GDM1 (cell line): ENCODE data around the gene COL4A6.

Experiments used
- DNase-seq: peaks from one replicate; lab custom pipeline; 2025; lab: John Stamatoyannopoulos, UW

Gene COL4A6

DNA sequence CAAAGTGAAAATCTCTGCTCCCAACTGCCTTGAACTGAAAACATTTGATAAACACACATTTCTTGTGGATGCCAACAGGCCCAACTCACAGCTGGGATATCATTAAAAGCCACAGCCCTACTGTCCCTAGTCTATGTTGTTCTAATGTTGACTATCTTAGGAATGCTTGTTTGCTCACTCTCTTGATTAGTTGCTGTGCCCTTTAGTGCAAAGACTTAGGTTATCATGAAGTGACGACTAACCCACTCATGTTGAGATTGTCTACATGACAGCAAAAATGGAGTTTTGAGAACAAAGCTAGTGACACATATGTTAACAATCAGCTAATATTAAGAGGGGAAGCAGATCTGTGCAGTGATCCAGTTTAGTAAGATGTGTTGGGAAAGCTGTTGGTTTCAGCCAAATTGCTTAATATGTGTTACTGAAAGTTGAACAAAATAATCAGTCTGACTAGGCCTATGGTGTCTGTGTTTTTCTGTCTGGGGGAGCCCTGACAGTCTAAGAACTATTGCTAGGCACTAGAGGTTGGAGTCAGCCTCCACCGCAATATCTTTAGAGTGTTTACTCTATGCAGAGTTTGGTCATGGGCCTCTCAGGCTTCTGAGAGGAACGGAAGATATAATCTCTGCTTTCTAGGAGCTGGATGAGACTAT lies 221.2 kb downstream of the COL4A6 start:
- DNase-seq = no peak

DNA sequence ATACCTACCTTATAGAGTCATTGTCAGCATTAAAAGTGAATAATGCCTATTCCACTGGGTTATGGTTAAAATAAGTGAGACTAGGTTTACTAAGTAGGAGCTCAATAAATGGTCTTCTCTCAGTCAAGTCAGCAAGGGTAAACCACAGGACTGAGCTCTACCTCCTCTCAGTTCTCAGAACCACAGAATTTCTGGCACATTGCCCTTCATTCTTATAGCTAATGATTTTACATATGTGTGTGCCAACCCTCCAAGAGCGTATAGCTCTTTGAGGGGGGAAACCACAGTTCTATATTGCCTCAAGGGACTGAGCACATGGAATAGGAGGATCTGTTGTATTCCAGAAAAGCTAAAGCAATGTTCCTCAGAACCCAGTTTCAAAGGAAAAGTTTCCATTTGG lies 221.8 kb downstream of the COL4A6 start:
- DNase-seq = no peak

DNA sequence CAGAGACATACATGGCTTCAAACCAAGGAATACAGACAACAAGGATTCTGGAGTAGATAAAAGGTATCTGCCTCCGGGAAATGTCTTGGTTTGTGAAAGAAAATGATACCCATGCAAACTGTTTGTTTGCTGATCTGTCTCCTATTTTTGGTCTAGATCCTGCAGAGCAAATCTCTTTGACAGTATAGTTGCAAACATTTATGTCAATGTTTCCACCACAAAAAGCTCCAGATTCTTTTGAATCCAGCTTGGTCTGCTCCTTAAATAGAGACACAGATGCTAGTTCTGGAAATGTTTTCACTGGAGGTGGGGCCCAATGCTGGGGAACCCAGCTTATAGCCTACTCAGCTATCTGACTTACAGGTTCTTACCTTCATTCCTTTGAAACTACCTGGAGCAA lies 226.9 kb downstream of the COL4A6 start:
- DNase-seq = no peak

DNA sequence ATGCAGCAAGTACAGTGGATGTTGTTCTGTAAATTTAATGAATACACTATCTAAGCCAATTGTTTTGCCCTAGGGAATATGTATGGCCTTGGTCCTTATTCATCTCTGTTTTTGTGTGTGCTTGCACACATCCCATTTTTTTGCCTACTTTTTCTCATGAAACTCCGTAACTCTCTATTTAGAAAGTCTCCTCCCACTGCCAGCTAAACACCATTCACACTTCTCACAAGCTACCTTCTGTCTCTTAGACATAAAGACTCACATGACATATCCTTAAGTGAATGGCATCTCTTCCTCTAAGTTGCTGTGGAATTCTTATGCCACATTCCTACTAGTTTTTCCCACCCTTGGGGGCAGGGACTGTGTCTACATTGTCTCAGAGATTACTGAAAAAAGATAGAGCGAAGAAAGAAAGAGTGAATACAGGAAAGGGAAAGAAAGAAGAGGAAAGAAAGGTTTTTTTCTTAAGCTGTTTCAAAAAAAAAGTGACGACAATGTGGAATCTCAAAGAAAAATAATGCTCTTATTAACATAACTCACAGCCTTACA lies 229.1 kb downstream of the COL4A6 start:
- DNase-seq = no peak

DNA sequence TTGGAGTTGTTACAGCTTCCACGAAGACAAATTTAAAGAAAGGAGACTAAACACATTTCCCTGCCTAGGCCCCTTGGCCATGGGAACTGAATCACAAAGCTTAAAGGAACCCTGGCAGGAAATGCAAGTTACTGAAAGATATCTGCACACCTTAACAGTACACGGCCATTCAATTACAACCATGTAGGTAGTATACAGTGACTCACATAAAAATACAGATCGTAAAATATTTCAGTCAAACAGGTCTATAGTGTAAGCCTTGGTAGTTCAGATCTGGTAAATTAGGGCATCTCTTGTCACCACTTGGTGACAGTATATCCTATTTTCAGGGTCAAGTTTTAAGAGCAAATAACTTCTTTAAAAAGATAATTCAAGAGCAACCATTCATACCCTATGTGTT lies 234.7 kb downstream of the COL4A6 start:
- DNase-seq = no peak

DNA sequence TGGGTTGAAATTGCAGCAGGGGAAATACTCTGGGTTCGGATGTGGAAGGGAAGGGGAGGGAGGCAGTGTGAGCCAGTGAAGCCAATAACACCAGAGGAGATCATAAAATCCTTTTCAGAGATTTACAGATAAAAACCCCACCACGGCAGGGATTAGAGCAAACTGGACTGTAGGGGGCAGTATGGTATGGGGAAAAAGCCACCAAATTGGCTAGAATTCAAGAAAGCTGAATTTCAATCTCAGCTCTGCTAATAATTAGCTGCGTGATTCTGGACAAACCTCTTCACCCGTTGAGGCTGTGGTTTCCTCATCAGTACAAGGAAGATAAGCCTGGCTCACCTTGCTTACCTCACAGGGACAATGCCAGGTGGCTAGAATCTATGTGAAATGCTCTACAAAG lies 238.5 kb downstream of the COL4A6 start:
- no peak for DNase-seq

DNA sequence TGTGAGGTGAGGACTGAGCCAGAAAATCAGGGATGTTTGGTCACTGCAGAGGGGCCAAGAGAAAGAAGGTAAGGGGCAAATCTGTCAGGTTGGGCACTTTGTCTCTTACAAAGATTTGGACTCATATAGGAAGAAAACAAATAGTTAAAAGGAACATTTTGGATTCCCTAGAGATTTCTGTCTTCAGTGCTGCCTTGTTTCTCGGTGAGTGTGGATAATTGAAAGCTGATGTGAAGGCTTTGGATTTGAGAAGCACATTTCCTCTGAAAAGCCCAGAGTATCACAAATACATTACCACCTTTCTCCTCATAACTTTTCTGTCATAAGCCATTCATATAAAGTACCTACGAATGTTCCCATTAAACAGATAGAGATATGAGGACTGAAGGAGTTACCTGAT lies 239.2 kb downstream of the COL4A6 start:
- DNase-seq = no peak

DNA sequence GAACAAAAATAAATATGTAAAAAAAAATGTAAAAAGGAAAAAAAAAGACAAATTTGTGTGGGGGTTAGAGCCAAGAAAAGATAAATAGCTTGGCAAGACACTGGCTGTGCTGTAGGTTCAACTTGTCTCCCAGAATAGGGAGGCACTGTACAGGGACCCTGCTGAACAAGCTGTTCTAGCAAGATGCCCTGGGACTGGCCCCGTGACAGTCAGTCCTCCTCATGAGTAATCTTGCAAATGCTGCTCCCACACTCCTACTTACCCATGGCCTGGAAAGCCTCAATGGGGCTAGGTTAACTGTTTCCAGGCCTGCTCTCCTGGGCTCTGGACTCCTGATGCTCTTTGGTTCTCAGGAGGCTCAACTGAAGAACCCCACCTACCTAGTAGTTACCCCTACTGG lies 239.8 kb downstream of the COL4A6 start:
- no peak for DNase-seq

DNA sequence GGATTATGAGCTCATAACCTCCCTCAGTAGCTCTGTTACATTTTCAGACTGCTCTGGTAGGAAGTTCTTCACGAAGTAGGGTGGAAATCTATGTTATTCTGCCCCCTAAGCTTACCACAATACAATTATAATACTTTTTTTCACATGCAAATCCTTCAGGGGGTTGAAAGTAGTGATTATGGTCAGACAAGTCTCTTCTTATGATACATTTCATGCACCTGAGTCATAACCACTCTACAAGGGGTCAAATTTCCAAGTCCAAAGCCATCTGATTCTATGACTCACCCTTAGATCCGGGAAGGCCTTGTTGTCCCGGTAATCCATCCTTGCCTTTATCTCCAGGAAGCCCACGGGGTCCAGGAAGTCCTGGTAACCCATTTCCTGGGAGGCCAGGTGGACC lies 251.4 kb downstream of the COL4A6 start:
- no peak for DNase-seq

DNA sequence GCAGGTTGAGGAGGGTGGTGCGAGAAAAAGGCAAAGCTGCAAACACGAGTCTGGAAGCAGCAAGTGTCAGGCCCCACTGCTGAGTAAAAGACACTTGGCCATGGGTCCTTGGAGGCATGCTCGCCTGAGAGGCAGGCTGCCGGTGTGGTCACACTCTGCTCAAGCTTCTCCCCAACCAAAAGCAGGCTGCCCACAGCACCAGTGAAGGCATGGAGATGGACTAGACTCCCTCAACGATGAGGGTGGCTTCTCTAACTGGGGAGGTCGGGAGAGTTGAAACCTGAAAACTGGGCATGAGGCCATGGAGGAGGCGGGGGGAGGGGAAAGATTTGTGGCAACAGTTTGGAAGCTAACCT lies 260.1 kb downstream of the COL4A6 start:
- DNase-seq = no peak

DNA sequence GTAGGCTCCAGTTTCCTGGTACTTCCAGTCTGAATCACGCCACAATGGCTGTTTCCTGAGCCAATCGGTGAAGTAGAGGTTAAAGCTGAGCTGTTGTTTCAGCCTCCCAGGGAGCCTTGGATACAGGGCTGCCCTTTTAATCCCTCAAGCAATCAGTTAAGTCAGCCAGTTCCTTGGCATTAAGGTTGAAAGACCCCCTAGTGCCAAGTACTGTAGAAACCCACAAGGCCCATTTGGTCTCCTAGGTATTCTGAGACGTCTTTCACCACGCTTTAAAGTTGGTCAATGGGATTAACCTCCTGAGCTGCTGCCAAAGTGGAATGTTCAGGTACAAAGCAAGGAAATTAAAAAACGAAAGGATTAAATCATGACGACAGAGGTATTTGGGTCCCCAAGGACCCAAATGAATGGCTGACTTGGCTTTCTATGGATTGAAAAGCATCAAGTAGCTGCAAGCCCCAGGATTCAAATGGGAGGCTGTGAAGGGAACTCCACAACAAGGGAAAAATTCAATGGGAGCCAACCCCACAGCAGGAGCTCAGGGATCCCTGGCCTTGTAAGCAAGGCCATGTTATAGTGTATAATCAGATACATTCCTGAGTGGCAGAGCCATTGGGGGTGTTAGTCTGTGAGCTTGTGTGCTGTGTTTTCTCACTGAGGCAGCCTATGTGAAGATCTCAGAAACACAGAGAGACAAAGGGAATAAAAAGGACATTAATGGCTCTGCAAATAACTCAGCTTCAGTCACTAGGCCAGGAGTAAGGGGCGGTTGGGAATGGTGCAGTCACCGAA lies 260.7 kb downstream of the COL4A6 start:
- DNase-seq = no peak

DNA sequence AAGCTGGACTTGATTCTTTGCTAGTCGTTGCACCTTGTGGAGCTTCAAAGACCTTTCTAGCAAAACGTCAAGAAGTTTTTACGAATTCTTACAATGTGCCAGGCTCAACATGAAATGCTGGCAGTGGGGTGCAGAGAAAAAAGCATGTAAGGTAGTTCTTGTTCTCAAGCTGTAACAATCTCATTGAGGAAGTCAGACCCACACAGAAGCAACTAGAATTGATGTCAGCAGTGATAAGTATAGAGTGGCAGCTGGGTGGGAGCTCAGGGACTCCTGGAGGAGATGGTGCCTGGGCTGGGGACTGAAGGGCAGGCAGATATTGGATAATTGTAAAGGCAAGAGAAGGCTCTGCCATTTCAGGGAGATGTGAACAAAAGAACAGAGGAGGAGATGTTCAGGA lies 264.3 kb downstream of the COL4A6 start:
- no peak for DNase-seq

DNA sequence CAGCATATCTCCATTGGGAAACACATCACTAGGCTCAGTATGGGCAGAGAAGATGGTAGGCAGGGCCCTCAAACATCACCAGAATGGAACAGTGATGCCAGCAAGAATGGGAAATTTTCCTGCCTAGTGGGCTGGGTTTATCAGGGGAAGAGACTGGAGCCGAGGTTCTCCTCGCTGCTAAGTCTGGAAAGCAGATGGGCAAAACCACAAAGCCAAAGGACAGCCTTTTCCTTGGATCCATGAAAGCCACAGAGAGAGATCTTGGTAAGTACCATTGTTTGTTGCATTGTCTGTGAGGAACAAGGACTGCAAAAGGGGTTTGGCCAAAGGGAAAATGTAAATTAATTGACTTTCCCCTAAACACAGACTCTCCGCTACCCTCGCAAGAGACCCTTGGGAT lies 266.6 kb downstream of the COL4A6 start:
- DNase-seq = no peak

DNA sequence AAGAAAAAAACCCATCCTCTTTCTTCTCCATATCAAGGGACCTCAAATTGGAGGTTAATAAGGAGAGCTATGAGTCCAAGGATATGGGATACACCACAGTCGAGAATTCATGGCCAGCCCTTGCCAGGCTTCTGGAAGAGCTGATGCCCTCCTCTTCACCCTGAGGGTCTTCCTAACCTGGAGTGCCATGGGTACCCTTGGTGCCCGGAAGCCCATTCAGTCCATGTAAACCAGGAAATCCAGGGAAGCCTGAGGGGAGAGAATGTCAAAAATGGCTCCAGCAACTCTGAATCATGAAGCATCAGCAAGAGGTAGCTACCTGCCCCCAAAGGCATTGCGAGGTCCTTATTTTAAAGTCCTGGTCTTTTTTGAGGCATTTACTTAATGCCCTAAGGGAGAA lies 268.5 kb downstream of the COL4A6 start:
- DNase-seq = no peak

DNA sequence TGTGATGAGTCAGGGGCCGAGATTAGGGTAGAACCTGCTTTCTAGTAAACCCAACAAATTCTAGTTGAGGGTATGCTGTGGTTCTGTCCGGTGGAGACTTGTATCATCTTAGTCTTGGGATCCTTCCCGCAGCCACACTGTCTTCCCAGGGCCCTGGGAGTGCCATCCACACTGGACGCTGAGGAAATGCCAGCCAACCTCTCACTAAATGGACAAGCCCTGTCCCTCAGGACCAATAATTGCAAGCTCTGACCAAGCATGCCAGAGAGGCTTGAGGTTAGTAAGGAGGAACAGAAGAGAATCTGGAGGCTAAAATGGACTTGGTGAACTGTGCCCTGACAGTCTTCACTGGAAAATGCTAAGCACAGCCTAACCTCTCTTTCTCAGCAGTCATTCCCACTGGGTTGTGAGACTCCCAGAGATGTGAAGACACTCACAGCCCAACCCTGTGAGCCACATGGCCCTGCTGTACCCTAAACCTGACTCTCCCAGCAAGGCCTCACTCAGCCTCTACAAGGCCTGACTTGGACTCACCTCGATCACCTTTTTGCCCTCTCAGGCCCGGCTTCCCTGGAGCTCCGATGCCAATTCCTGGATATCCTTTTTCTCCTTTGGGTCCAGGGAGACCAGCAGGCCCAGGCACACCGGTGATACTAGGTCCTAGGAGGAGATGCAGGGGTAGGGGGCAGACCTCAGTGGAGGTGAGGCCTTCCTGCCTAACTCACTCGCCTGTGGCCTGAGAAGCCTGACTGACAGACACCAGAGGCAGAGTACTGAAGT lies 269.1 kb downstream of the COL4A6 start:
- DNase-seq = no peak

DNA sequence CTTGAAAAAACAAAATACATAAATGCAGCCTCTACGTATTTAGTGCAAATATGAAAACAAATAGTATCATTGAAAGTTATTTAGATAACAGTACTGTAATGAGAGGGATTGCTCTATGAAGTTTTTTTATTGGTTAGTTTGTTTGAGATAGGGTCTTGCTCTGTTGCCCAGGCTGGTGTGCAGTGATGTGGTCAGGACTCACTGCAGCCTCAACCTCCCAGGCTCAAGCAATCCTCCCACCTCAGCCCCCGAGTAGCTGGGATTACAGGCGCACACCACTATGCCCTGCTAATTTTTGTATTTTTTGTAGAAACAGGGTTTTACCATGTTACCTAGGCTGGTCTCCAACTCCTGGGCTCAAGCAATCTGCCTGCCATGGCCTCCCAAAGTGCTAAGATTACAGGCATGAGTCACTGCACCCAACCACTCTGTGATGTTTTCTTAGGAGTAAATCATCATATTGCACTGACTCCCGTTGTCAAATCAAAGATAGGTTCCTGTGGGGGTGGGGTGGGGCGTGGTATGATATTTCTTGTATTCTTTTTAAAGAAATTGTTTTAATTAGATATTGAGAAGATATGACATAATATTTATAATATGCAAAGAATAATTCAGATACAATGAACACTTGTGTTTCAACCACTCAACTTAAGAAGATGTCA lies 270.9 kb downstream of the COL4A6 start:
- DNase-seq = no peak

DNA sequence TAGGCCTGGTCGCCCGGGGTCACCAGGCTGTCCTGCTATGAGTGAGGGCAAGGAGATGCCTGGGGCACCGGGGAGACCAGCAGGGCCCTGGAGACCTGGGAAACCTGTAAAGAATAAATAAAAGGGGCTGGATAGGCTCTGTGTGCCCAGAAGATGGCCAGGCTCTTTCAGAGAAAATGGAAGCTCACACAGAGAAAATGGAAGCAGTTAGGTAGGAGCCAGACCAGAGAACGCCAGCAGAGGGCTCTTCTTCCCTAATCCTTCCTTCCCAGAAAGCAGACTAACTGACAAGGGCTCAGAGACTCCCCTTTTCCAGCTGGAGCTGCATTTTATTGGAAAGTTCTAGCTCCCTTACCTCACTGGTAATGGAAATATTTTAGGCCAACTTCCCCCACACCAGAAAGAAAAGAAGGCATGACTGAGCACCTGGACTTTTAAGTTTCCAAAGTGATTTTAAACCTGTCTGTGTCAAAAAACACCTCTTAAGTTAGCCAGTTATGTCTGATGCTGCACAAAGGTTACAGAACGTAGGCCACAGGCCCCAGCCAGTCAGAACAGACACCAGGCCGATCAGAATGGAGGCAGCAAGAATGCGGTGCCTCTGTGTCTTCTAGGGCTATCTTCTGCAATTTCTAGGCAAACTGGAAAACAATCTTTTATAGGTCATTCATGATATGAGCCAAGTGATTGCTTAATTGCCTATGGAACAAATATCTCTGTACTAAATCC lies 272.7 kb downstream of the COL4A6 start:
- no peak for DNase-seq

DNA sequence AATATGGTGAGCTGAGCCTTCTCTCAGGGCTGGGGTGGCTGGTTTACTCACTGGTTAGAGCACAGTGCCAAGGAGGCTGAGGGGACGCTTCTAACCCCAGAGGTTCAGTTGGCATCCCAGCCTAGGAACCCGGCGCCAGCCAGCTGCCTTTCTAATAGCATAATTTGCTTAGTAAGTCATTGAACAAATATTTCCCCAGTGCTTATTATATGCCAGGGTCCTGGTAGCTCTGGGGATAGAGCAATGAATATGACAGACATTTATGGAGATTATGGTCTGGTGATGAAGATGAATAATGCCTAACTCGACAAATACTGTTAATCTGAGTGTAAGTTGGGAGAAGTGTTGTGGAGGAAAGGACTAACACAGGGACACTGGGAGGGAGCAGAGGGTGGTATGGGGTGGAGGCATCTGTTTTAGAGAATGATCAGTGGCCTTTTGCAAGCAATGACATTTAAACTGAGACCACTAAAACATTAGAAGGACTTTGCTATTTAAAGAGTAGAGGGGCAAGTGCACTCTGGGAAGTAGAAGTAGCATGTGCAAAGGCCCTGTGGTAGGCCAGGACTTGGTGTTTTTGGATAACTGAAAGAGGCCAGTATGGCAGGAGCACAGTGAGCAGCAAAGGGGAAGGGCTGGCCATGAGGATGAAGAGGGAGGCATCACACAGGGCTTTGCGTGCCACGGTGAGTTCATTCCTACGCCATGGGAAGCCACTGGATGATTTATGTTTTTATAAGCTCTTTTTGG lies 274.7 kb downstream of the COL4A6 start:
- DNase-seq = no peak

DNA sequence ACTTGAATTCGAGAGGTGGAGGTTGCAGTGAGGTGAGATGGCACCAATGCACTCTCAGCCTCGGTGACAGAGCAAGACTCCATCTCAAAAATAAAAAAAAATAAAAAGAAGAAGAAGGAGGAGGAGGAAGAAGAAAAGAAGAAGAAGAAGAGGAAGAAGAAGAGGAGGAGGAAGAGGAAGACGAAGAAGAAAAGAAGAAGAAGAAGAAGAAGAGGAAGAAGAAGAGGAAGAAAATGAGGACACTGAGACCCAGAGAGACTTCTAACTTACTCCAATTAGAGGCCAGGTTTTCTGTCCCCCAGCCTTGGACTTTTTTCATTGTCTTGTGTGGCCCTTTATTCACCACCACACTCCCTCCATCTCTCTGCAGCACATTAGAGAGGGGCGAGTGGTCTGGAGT lies 276.0 kb downstream of the COL4A6 start:
- no peak for DNase-seq

DNA sequence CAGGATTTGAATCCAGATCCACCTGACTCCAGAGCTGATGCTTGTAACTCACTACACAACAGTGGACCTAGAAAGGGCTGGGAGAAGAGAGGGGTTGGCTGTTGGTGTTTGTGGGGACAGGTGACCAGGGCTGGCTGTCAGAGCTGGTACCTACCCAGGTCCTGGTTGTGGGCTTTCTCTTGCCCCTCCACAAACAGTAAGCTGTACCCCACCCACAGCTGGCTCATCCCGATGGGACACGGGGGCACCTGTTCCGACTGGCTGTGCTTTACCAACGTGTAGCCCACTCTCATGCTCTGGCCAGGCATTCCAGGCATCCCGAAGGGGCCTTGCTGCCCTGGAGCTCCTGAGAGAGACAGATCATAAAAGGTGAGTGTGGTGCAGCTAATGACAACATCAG lies 277.9 kb downstream of the COL4A6 start:
- no peak for DNase-seq
